ENCODE data around the gene ANAPC16. TPM values are rescaled to one million over a fixed set of nuclear protein-coding genes. Genes with fewer than 3 reads are reported as not detected.

ANAPC16 gene
- 100 to 1,000 TPM; 135 to 237 (median 179) TPM for total RNA-seq
- 100 to 1,000 TPM; 124 to 242 TPM for polyA plus RNA-seq
- long read RNA-seq, donor 1, transcript ANAPC16-205 (5 exons, 3,567 nt) = minor isoform, 80 of 382 reads
- long read RNA-seq, donor 1, transcript ANAPC16-201 (4 exons, 3,195 nt) = major isoform, 95 of 382 reads
- long read RNA-seq, donor 1, transcript ANAPC16-203 (3 exons, 734 nt) = minor isoform, 8 of 382 reads
- long read RNA-seq, donor 1, partial matches to known transcripts = 65 of 382 reads
- long read RNA-seq, donor 1, other reads (novel, unspliced or antisense) = 133 of 382 reads
- long read RNA-seq, donor 2, transcript ANAPC16-202 (3 exons, 1,828 nt) = minor isoform, 6 of 610 reads
- long read RNA-seq, donor 2, transcript ANAPC16-205 (5 exons, 3,567 nt) = minor isoform, 73 of 610 reads
- long read RNA-seq, donor 2, transcript ANAPC16-201 (4 exons, 3,195 nt) = major isoform, 263 of 610 reads
- long read RNA-seq, donor 2, transcript ANAPC16-203 (3 exons, 734 nt) = minor isoform, 10 of 610 reads
- long read RNA-seq, donor 2, partial matches to known transcripts = 38 of 610 reads
- long read RNA-seq, donor 2, other reads (novel, unspliced or antisense) = 220 of 610 reads
- long read RNA-seq, donor 3, transcript ANAPC16-205 (5 exons, 3,567 nt) = minor isoform, 29 of 167 reads
- long read RNA-seq, donor 3, transcript ANAPC16-201 (4 exons, 3,195 nt) = major isoform, 50 of 167 reads
- long read RNA-seq, donor 3, partial matches to known transcripts = 21 of 167 reads
- long read RNA-seq, donor 3, other reads (novel, unspliced or antisense) = 65 of 167 reads

GRCh38 chr10:72215611-72216549, at the start of gene ANAPC16, which contains the start of gene ASCC1:
ANAPC16 (plus strand) TSS chr10:72216012; CDS start chr10:72223915, 7,903 bp downstream.
ASCC1 (minus strand) TSS chr10:72216276; CDS start chr10:72213298, 2,978 bp downstream.
- DNase-seq (peak; percentile 91 to 96 (median 93)), ATAC-seq (peak; percentile 92 to 99 (median 98))
- 0 to 1% (median 0%) methylated on average over 53 to 64 of the region's 64 CpGs for WGBS, 4 donors
- Histone ChIP-seq H3K4me3 (peak within 1 kb of the TSS; percentile 62 to 91 (median 72)), H3K4me1 (peaks cover 9 to 54% (median 38%) of the 10 kb centered on the region in 12 donors), H3K9me3 (no peaks in the 10 kb centered on the region), H3K27ac (peak within 1 kb of the TSS; percentile 91 to 100 (median 98)), H3K27me3 (no peaks in the 10 kb centered on the region), H3K36me3 (peaks cover 0 to 39% (median 31%) of the 10 kb centered on the region in 9 donors)
- intact Hi-C loops (cut with DNase I) = loop anchor here in 8 of 10 donors (2.0 to 10.0 kb wide), 8 partner anchors 57 to 254 kb away; partner anchors contain the start of genes CHST3 (in 2 of the 8) and DDIT4 (in 2 of the 8)
- TF ChIP-seq POLR2A (IDR thresholded peaks at IDR 0.05) = peak; percentile 41 to 92
- peak in 1 of 12 donors; percentile 5 for TF ChIP-seq CTCF (IDR thresholded peaks at IDR 0.05)

- peaks cover 0 to 6% (median 0%) of the 10 kb centered on the region in 9 donors for H3K36me3 ChIP-seq
- ATAC-seq = no peak
- H3K9me3 ChIP-seq = no peaks in the 10 kb centered on the region
- peaks cover 0 to 46% (median 6%) of the 10 kb centered on the region in 12 donors for H3K4me1 ChIP-seq
- H3K27ac ChIP-seq = no peak overlapping the region
- intact Hi-C loops (cut with DNase I) = loop anchor here in 1 of 10 donors (5.0 kb wide), 1 partner anchor 40 kb away; no protein-coding TSS in a partner anchor
- WGBS, 4 donors = 94 to 99% (median 97%) methylated on average over 3 of the region's 3 CpGs
- H3K4me3 ChIP-seq = no peak overlapping the region
- TF ChIP-seq CTCF (IDR thresholded peaks at IDR 0.05) (no peak), POLR2A (IDR thresholded peaks at IDR 0.05) (no peak)
- no peaks in the 10 kb centered on the region for H3K27me3 ChIP-seq
- DNase-seq = no peak
Observed at GRCh38 chr10:72167118-72167517, 48.7 kb upstream of the ANAPC16 start.

GRCh38 chr10:72170263-72170662, 45.5 kb upstream of the ANAPC16 start:
- Histone ChIP-seq H3K9me3 (no peaks in the 10 kb centered on the region), H3K27me3 (no peaks in the 10 kb centered on the region), H3K27ac (peak overlapping the region in 3 of 12 donors; percentile 21 to 35 (median 32)), H3K4me3 (no peak overlapping the region), H3K4me1 (peaks cover 0 to 55% (median 13%) of the 10 kb centered on the region in 12 donors), H3K36me3 (peaks cover 0 to 6% (median 0%) of the 10 kb centered on the region in 9 donors)
- no peak for TF ChIP-seq POLR2A (IDR thresholded peaks at IDR 0.05)
- DNase-seq = no peak
- ATAC-seq = peak in 2 of 4 donors; percentile 25 to 47
- WGBS, 4 donors = 44 to 55% (median 52%) methylated on average over 4 of the region's 4 CpGs
- intact Hi-C loops (cut with DNase I) = loop anchor here in 1 of 10 donors (10.0 kb wide), 1 partner anchor 55 kb away; no protein-coding TSS in a partner anchor
